Measurements from ENCODE around the gene CEND1. TPM values are rescaled to one million over a fixed set of nuclear protein-coding genes. Genes with fewer than 3 reads are reported as not detected.

Gene CEND1
- total and polyA plus RNA-seq, 2 donors from 2014 or later, result 0.16 to 3.6 TPM

DNA sequence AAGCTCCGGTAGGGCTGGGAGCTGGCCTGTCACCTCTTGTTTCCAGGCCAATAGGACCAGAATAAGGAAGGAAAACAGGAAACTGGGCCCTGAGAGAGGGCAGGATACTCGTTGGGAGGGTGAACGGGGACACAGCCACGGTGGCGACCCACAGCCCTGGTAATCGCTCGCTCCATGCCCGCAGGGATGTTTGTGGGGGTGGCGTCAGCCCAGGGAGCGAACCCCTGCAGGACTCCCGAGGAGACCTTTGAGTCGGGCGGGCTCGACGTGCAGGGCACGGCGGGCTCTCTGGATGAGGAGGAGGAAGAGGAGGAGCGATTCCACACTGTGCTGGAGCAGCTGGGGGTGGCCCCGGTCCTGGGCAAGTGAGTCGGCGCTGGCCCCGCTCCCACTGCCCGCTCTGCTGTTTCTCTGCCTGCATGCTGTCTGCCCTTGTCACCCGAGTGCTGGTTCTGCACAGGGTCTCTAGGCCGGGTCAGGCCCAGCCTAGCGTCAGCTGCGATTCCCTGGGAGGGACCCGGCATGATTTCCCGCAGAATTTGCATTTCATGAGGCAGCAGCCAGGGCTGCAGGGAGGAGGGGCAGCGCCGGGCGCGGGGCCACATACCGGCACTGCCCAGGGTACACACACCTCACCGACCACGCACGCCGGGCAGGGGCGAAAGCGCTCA, 39.4 kb upstream of the CEND1 start:
- H3K9ac ChIP-seq (ENCODE audit: low read length in 3 of 3), result peak overlapping the region in 1 of 3 donors; percentile 46
- no peaks in the 10 kb centered on the region for H3K27me3 ChIP-seq (ENCODE audit: control insufficient read depth, insufficient read depth, low read length)
- DNase-seq, result peak in 1 of 5 donors; percentile 92
- no peaks in the 10 kb centered on the region for H3K36me3 ChIP-seq (ENCODE audit: control insufficient read depth in 2 of 3, insufficient read depth in 3 of 3, low read length in 3 of 3)
- peak overlapping the region; percentile 23 to 63 for H3K27ac ChIP-seq (ENCODE audit: low read depth in 2 of 2, low read length in 2 of 2)
- H3K4me3 ChIP-seq (ENCODE audit: low read length in 3 of 3), result peak overlapping the region in 2 of 3 donors; percentile 45 to 51
- no peaks in the 10 kb centered on the region for H3K9me3 ChIP-seq (ENCODE audit: control insufficient read depth in 2 of 3, insufficient read depth in 1 of 3, low read length in 3 of 3)
- no peak for FAIRE-seq
- intact Hi-C loops (cut with DNase I), result no loop called here
- TF ChIP-seq, protein P1, sequence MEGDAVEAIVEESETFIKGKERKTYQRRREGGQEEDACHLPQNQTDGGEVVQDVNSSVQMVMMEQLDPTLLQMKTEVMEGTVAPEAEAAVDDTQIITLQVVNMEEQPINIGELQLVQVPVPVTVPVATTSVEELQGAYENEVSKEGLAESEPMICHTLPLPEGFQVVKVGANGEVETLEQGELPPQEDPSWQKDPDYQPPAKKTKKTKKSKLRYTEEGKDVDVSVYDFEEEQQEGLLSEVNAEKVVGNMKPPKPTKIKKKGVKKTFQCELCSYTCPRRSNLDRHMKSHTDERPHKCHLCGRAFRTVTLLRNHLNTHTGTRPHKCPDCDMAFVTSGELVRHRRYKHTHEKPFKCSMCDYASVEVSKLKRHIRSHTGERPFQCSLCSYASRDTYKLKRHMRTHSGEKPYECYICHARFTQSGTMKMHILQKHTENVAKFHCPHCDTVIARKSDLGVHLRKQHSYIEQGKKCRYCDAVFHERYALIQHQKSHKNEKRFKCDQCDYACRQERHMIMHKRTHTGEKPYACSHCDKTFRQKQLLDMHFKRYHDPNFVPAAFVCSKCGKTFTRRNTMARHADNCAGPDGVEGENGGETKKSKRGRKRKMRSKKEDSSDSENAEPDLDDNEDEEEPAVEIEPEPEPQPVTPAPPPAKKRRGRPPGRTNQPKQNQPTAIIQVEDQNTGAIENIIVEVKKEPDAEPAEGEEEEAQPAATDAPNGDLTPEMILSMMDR (IDR thresholded peaks at IDR 0.05; ENCODE audit: borderline replicate concordance, extremely low read depth, insufficient read depth), result no peak
- H3K4me1 ChIP-seq (ENCODE audit: control insufficient read depth in 2 of 3, insufficient read depth in 2 of 3, low read depth in 1 of 3, low read length in 3 of 3), result peaks cover 0 to 49% (median 17%) of the 10 kb centered on the region in 3 donors

DNA sequence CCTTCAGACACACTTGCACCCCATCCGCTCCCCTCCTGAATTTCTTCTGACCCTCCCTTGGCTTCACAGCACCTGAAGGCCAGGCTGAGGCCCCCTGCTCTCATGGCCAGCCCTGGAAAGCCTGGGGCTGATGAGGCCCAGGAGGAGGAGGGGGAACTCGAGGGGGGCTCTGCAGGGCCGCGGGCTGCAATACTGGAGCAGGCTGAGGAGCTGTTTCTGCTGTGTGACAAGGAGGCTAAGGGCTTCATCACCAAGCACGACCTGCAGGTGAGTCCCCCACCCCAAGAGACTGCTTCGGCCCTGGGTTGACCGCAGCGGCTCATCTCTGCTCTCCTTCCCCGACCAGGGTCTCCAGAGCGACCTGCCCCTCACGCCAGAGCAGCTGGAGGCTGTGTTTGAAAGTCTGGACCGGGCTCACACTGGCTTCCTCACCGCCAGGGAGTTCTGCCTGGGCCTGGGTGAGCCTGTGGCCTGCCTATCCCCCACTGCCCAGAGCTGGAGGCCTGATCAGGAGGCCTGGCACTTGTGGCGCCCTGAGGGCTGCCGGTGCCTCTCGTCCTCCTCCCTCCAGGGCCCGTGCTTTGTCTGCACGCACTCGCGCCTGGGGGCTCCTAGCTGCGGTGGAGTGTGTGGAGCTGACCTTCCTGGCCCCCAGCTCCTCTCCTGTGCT, 38.8 kb upstream of the CEND1 start:
- no peak for FAIRE-seq
- Histone ChIP-seq H3K9ac (ENCODE audit: low read length in 3 of 3) (peak overlapping the region in 1 of 3 donors; percentile 46), H3K27me3 (ENCODE audit: control insufficient read depth, insufficient read depth, low read length) (no peaks in the 10 kb centered on the region), H3K36me3 (ENCODE audit: control insufficient read depth in 2 of 3, insufficient read depth in 3 of 3, low read length in 3 of 3) (no peaks in the 10 kb centered on the region), H3K4me1 (ENCODE audit: control insufficient read depth in 2 of 3, insufficient read depth in 2 of 3, low read depth in 1 of 3, low read length in 3 of 3) (peaks cover 0 to 45% (median 15%) of the 10 kb centered on the region in 3 donors), H3K27ac (ENCODE audit: low read depth in 2 of 2, low read length in 2 of 2) (peak overlapping the region; percentile 23 to 63), H3K9me3 (ENCODE audit: control insufficient read depth in 2 of 3, insufficient read depth in 1 of 3, low read length in 3 of 3) (no peaks in the 10 kb centered on the region), H3K4me3 (ENCODE audit: low read length in 3 of 3) (peak overlapping the region in 1 of 3 donors; percentile 51)
- intact Hi-C loops (cut with DNase I), result no loop called here
- TF ChIP-seq, protein P1 (IDR thresholded peaks at IDR 0.05; ENCODE audit: borderline replicate concordance, extremely low read depth, insufficient read depth), result no peak
- DNase-seq, result no peak

DNA sequence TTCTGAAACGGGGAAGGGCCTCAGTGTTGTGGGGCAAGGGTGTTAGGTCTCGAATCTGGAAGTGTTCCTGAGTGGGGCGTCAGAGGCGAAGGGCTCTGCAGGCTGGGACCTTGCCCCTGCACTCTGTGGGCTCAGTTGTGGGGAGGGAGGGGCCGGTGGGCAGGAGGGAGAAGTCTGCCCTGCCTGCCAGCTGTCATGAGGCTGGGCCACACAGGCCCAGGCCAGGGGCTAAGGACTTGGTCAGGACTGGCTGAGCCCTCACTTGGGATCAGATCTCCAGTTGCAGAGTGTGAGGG, 38.0 kb upstream of the CEND1 start, which contains the start of gene CRACR2B:
Gene CRACR2B, plus strand, starts transcription at position 23 of the 296 bp plus-strand sequence. CDS start 689 bp downstream, outside the sequence.
- Histone ChIP-seq H3K36me3 (ENCODE audit: control insufficient read depth in 2 of 3, insufficient read depth in 3 of 3, low read length in 3 of 3) (no peaks in the 10 kb centered on the region), H3K4me3 (ENCODE audit: low read length in 3 of 3) (peak within 1 kb of the TSS in 1 of 3 donors; percentile 21), H3K27me3 (ENCODE audit: control insufficient read depth, insufficient read depth, low read length) (no peaks in the 10 kb centered on the region), H3K9me3 (ENCODE audit: control insufficient read depth in 2 of 3, insufficient read depth in 1 of 3, low read length in 3 of 3) (no peaks in the 10 kb centered on the region), H3K27ac (ENCODE audit: low read depth in 2 of 2, low read length in 2 of 2) (peak within 1 kb of the TSS; percentile 23 to 63), H3K4me1 (ENCODE audit: control insufficient read depth in 2 of 3, insufficient read depth in 2 of 3, low read depth in 1 of 3, low read length in 3 of 3) (peaks cover 0 to 45% (median 15%) of the 10 kb centered on the region in 3 donors), H3K9ac (ENCODE audit: low read length in 3 of 3) (peak within 1 kb of the TSS in 2 of 3 donors; percentile 6 to 46)
- DNase-seq, result no peak
- TF ChIP-seq, protein P1 (IDR thresholded peaks at IDR 0.05; ENCODE audit: borderline replicate concordance, extremely low read depth, insufficient read depth), result no peak
- no peak for FAIRE-seq
- intact Hi-C loops (cut with DNase I), result no loop called here

All from kidney (tissue), 14 donors.